Erythroblast (primary cell): ENCODE results near the gene PIGA.
"Not testable (repeated sequence)": the region's sequence is repeated elsewhere in the genome, so short reads cannot be mapped to it uniquely, and the experiment has no call there.

ENCODE experiments used
- DNase-seq, 2 experiments: peaks; one replicate each; lab custom pipeline; 2025; lab: John Stamatoyannopoulos, UW
- GATA1 ChIP-seq: IDR thresholded peaks from 2 replicates; pipeline ENCODE4 v1.6.1; 2011; ENCODE audit warnings: low read depth, mild to moderate bottlenecking, control low read depth, low read length, moderate library complexity
- POLR2A ChIP-seq: IDR thresholded peaks from 2 replicates; pipeline ENCODE4 v1.6.1; 2011; ENCODE audit warnings: mild to moderate bottlenecking, low read length

PIGA gene

GRCh38 chrX:15343075-15343476, 7.8 kb upstream of the PIGA start:
- TF ChIP-seq POLR2A (no peak), GATA1 (no peak)
- DNase-seq, result no peak

GRCh38 chrX:15340867-15341266, 5.5 kb upstream of the PIGA start:
- DNase-seq, result no peak
- TF ChIP-seq GATA1 (no peak), POLR2A (no peak)

GRCh38 chrX:15336023-15336413, 695 bp upstream of the PIGA start:
- TF ChIP-seq GATA1, result no peak
- no peak for TF ChIP-seq POLR2A
- peak; percentile 49 to 74 for DNase-seq

GRCh38 chrX:15334561-15334960, 762 bp downstream of the PIGA start:
- DNase-seq, result peak; percentile 32 to 74
- TF ChIP-seq GATA1, result no peak
- TF ChIP-seq POLR2A, result no peak

- DNase-seq, result no peak
- TF ChIP-seq GATA1 (no peak), POLR2A (no peak)
Observed at GRCh38 chrX:15328821-15329220, 6.5 kb downstream of the PIGA start.

GRCh38 chrX:15328131-15328530, 7.2 kb downstream of the PIGA start:
- no peak for DNase-seq
- TF ChIP-seq GATA1, result no peak
- TF ChIP-seq POLR2A, result no peak

GRCh38 chrX:15322472-15322871, 12.9 kb downstream of the PIGA start:
- no peak for DNase-seq

GRCh38 chrX:15322072-15322471, 13.3 kb downstream of the PIGA start:
- TF ChIP-seq GATA1, result no peak
- no peak for TF ChIP-seq POLR2A
- DNase-seq, result no peak

More at GRCh38 chrX:15322472-15322871, 12.9 kb downstream of the PIGA start:
- TF ChIP-seq GATA1 (no peak), POLR2A (no peak)

- no peak for DNase-seq
- no peak for TF ChIP-seq POLR2A
- TF ChIP-seq GATA1, result no peak
Observed at GRCh38 chrX:15321447-15321846, 13.9 kb downstream of the PIGA start.

- DNase-seq, result no peak
- TF ChIP-seq GATA1, result no peak
- no peak for TF ChIP-seq POLR2A
Observed at GRCh38 chrX:15320297-15320696, 15.0 kb downstream of the PIGA start.

- DNase-seq, result no peak
- no peak for TF ChIP-seq GATA1
- no peak for TF ChIP-seq POLR2A
Observed at GRCh38 chrX:15319075-15319474, 16.2 kb downstream of the PIGA start.

GRCh38 chrX:15315509-15315908, 19.8 kb downstream of the PIGA start, which contains the start of gene ASB11:
Gene ASB11, minus strand, starts transcription at chrX:15315640. Its CDS starts 35 bp downstream, at chrX:15315605.
- TF ChIP-seq POLR2A (no peak), GATA1 (no peak)
- no peak for DNase-seq

- TF ChIP-seq POLR2A (no peak), GATA1 (no peak)
- no peak for DNase-seq
Observed at GRCh38 chrX:15314472-15314871, 20.9 kb downstream of the PIGA start.

- TF ChIP-seq POLR2A, result no peak
- no peak for TF ChIP-seq GATA1
Observed at GRCh38 chrX:15311119-15311518, 24.2 kb downstream of the PIGA start.

GRCh38 chrX:15310117-15310516, 25.2 kb downstream of the PIGA start:
- no peak for DNase-seq

More at GRCh38 chrX:15311119-15311518, 24.2 kb downstream of the PIGA start:
- no peak for DNase-seq

GRCh38 chrX:15305899-15306298, 29.4 kb downstream of the PIGA start:
- DNase-seq, result not testable (repeated sequence)

More at GRCh38 chrX:15310117-15310516, 25.2 kb downstream of the PIGA start:
- no peak for TF ChIP-seq POLR2A
- no peak for TF ChIP-seq GATA1
